GM12878 (cell line): ENCODE measurements around the gene TMC6. TPM values are rescaled to one million over a fixed set of nuclear protein-coding genes. Genes with fewer than 3 reads are reported as not detected.

Experiments
- ATF7 ChIP-seq: fragments of 450-650 bp; IDR thresholded peaks from 2 replicates; pipeline ENCODE4 v1.6.1; 2016; ENCODE audit warnings: low read depth, mild to moderate bottlenecking
- CBX3 ChIP-seq: fragments of 200-600 bp; sonication (generic); IDR thresholded peaks from 2 replicates; pipeline ENCODE4 v1.6.1; 2016; ENCODE audit warnings: low read depth, borderline replicate concordance
- CREB1 ChIP-seq: IDR thresholded peaks from 2 replicates; pipeline ENCODE4 v1.6.1; 2012; ENCODE audit warnings: low read depth, mild to moderate bottlenecking, inconsistent platforms
- EGR1 ChIP-seq, 2 experiments: IDR thresholded peaks; 1 replicate in 1 of 2; 2 replicates in 1 of 2; pipeline ENCODE4 v1.6.1; 2011 to 2012; ENCODE audit warnings: low read depth in 2 of 2, low read length in 2 of 2, borderline replicate concordance in 1 of 2, mild to moderate bottlenecking in 1 of 2, moderate library complexity in 1 of 2
- EZH2 ChIP-seq: IDR thresholded peaks from 2 replicates; pipeline ENCODE4 v1.6.1; 2012; ENCODE audit warnings: low read depth, mild to moderate bottlenecking, control low read depth, inconsistent platforms, low read length, borderline replicate concordance; ENCODE audit not compliant: control insufficient read depth
- MTA2 ChIP-seq: fragments of 450-650 bp; IDR thresholded peaks from 2 replicates; pipeline ENCODE4 v1.6.1; 2016; ENCODE audit warnings: low read depth, mild to moderate bottlenecking, moderate library complexity
- MYB ChIP-seq: fragments of 150-350 bp; IDR thresholded peaks from 2 replicates; pipeline ENCODE4 v1.6.1; 2014; ENCODE audit warnings: mild to moderate bottlenecking, low read depth, low read length, borderline replicate concordance
- NR2C1 ChIP-seq: fragments of 450-650 bp; IDR thresholded peaks from 2 replicates; pipeline ENCODE4 v1.6.1; 2017; ENCODE audit warnings: antibody characterized with exemption, mild to moderate bottlenecking, moderate library complexity
- POU2F2 ChIP-seq: IDR thresholded peaks from 3 replicates; pipeline ENCODE4 v1.6.1; 2011; ENCODE audit warnings: low read depth, mild to moderate bottlenecking, low read length, borderline replicate concordance
- SMAD1 ChIP-seq: fragments of 450-650 bp; IDR thresholded peaks from 2 replicates; pipeline ENCODE4 v1.6.1; 2018; ENCODE audit warnings: mild to moderate bottlenecking, low read depth; ENCODE audit not compliant: partially characterized antibody
- SMC3 ChIP-seq: IDR thresholded peaks from 2 replicates; pipeline ENCODE4 v1.6.1; 2011; ENCODE audit warnings: low read length, improper control_type of control experiment, borderline replicate concordance
- SREBF2 ChIP-seq: IDR thresholded peaks from 2 replicates; pipeline ENCODE4 v1.6.1; 2012; ENCODE audit warnings: mild to moderate bottlenecking, low read length
- TAF1 ChIP-seq: IDR thresholded peaks from 2 replicates; pipeline ENCODE4 v1.6.1; 2011; ENCODE audit warnings: mild to moderate bottlenecking, low read depth, low read length, borderline replicate concordance
- polyA plus RNA-seq, 11 experiments: library from polyadenylated mRNA; depleted of rRNA in 4 of 11; unstranded in 6 of 11; stranded (reverse) in 5 of 11; fragments of >200 nt; fragmentation: Nextera tagmentation in 4 of 11; fragmentation: Illumina TruSeq in 1 of 11; extraction: Ambion mirVana in 4 of 11; extraction: Trizol in 1 of 11; gene quantifications; 1 replicate in 1 of 11; 2 replicates in 10 of 11; pipeline versions ENCODE4 v1.2.1 to v1.2.3, GENCODE V29; 2011 to 2016; ENCODE audit warnings: inconsistent platforms in 2 of 11, missing spikeins in 2 of 11, low read depth in 1 of 11
- total RNA-seq, 4 experiments: library from RNA; depleted of rRNA in 3 of 4; stranded (reverse); fragments of >200 nt in 3 of 4; fragmentation: Illumina TruSeq in 1 of 4; extraction: Trizol in 1 of 4; gene quantifications; 2 replicates each; pipeline versions ENCODE4 v1.2.1 to v1.2.3, GENCODE V29; 2013 to 2021
- TF ChIP-seq, protein P1 (sequence below): fragments of 450-650 bp; IDR thresholded peaks from 2 replicates; pipeline ENCODE4 v1.6.1; 2018; ENCODE audit warnings: borderline replicate concordance, mild to moderate bottlenecking; ENCODE audit not compliant: partially characterized antibody
- TF ChIP-seq, protein P2 (sequence below): fragments of 450-650 bp; formaldehyde crosslinking; IDR thresholded peaks from 2 replicates; pipeline ENCODE4 v1.5.0; 2022; ENCODE audit warnings: mild to moderate bottlenecking, missing genetic modification characterization
- TF ChIP-seq, protein P3 (sequence below): fragments of 450-650 bp; IDR thresholded peaks from 2 replicates; pipeline ENCODE4 v1.6.1; 2017; ENCODE audit warnings: borderline replicate concordance
- TF ChIP-seq, protein P4 (sequence below): IDR thresholded peaks from 2 replicates; pipeline ENCODE4 v1.6.1; 2011; ENCODE audit warnings: borderline replicate concordance, low read depth, mild to moderate bottlenecking, moderate library complexity, low read length; ENCODE audit not compliant: insufficient read depth, poor library complexity, severe bottlenecking

TMC6 gene
- total and polyA plus RNA-seq, 10 of the 15 experiments (the other 5 are each of a cell fraction or from before 2014, with no cell fraction given), result 1.9 to 232 (median 60.6) TPM

DNA sequence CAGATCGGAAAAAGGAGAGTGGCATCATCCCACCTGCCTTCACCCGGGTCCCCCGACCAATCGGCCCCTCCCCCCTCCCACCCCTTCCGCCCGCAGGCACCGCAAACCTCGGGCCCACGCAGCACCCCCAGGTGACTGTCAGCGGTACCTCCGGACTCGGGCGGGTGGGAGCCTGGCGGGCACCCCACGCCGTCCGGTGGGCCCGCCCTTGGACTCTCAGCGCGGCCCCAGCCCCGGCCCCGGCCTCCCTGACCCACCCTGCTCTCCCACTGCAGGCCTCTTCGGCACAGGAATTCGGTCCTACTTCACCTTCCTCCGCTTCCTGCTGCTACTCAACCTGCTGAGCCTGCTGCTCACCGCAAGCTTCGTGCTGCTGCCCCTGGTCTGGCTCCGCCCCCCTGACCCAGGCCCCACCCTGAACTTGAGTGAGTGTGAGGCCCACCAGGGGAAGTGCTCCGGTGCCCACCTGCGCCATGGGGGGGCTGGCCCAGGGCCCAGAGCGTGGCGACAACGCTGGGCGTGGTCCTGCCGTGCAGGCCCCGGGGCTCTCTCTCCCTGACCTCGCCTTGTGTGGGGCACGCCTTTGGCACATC is 3.6 kb upstream of the TMC6 start (continued):
- TF ChIP-seq, protein P1, sequence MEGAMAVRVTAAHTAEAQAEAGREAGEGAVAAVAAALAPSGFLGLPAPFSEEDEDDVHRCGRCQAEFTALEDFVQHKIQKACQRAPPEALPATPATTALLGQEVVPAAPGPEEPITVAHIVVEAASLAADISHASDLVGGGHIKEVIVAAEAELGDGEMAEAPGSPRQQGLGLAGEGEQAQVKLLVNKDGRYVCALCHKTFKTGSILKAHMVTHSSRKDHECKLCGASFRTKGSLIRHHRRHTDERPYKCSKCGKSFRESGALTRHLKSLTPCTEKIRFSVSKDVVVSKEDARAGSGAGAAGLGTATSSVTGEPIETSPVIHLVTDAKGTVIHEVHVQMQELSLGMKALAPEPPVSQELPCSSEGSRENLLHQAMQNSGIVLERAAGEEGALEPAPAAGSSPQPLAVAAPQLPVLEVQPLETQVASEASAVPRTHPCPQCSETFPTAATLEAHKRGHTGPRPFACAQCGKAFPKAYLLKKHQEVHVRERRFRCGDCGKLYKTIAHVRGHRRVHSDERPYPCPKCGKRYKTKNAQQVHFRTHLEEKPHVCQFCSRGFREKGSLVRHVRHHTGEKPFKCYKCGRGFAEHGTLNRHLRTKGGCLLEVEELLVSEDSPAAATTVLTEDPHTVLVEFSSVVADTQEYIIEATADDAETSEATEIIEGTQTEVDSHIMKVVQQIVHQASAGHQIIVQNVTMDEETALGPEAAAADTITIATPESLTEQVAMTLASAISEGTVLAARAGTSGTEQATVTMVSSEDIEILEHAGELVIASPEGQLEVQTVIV, result no peak
- TF ChIP-seq CBX3 (no peak), CREB1 (no peak), NR2C1 (no peak), EZH2 (no peak), POU2F2 (no peak), MTA2 (peak; percentile 44; the same call in 1 of the 2 replicates), MYB (no peak), ATF7 (no peak), TAF1 (no peak), EGR1 (IDR thresholded peaks at IDR 0.05; ENCODE audit: borderline replicate concordance in 1 of 2, low read depth in 2 of 2, low read length in 2 of 2) (peak in 1 of 2 experiments; percentile 79; a peak in 2 of 3 replicates), SREBF2 (no peak), SMAD1 (no peak), SMC3 (no peak; the same call in 1 of the 2 replicates)
- TF ChIP-seq, protein P2, sequence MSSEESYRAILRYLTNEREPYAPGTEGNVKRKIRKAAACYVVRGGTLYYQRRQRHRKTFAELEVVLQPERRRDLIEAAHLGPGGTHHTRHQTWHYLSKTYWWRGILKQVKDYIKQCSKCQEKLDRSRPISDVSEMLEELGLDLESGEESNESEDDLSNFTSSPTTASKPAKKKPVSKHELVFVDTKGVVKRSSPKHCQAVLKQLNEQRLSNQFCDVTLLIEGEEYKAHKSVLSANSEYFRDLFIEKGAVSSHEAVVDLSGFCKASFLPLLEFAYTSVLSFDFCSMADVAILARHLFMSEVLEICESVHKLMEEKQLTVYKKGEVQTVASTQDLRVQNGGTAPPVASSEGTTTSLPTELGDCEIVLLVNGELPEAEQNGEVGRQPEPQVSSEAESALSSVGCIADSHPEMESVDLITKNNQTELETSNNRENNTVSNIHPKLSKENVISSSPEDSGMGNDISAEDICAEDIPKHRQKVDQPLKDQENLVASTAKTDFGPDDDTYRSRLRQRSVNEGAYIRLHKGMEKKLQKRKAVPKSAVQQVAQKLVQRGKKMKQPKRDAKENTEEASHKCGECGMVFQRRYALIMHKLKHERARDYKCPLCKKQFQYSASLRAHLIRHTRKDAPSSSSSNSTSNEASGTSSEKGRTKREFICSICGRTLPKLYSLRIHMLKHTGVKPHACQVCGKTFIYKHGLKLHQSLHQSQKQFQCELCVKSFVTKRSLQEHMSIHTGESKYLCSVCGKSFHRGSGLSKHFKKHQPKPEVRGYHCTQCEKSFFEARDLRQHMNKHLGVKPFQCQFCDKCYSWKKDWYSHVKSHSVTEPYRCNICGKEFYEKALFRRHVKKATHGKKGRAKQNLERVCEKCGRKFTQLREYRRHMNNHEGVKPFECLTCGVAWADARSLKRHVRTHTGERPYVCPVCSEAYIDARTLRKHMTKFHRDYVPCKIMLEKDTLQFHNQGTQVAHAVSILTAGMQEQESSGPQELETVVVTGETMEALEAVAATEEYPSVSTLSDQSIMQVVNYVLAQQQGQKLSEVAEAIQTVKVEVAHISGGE (CRISPR knock-in tag), result no peak
- TF ChIP-seq, protein P3, sequence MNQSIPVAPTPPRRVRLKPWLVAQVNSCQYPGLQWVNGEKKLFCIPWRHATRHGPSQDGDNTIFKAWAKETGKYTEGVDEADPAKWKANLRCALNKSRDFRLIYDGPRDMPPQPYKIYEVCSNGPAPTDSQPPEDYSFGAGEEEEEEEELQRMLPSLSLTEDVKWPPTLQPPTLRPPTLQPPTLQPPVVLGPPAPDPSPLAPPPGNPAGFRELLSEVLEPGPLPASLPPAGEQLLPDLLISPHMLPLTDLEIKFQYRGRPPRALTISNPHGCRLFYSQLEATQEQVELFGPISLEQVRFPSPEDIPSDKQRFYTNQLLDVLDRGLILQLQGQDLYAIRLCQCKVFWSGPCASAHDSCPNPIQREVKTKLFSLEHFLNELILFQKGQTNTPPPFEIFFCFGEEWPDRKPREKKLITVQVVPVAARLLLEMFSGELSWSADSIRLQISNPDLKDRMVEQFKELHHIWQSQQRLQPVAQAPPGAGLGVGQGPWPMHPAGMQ, result peak; percentile 34; the same call in 1 of the 2 replicates
- TF ChIP-seq, protein P4, sequence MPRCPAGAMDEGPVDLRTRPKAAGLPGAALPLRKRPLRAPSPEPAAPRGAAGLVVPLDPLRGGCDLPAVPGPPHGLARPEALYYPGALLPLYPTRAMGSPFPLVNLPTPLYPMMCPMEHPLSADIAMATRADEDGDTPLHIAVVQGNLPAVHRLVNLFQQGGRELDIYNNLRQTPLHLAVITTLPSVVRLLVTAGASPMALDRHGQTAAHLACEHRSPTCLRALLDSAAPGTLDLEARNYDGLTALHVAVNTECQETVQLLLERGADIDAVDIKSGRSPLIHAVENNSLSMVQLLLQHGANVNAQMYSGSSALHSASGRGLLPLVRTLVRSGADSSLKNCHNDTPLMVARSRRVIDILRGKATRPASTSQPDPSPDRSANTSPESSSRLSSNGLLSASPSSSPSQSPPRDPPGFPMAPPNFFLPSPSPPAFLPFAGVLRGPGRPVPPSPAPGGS, result peak; percentile 30
